ENCODE data around the gene SCARF1. TPM values are rescaled to one million over a fixed set of nuclear protein-coding genes. Genes with fewer than 3 reads are reported as not detected.

The SCARF1 gene
- total RNA-seq = 0.07 TPM in 1 of 2 replicates, not detected in the other

GRCh38 chr17:1645207-1646171 is at the start of gene SCARF1:
TSS of gene SCARF1 (minus strand) at chr17:1645732. CDS start at chr17:1645697, 35 bp downstream.

GRCh38 chr17:1684378-1685189 is 39.1 kb upstream of the SCARF1 start, which contains the start of gene PRPF8:
TSS of gene PRPF8 (minus strand) at chr17:1684867. CDS start at chr17:1684571, 296 bp downstream.

GRCh38 chr17:1649844-1650501 is 4.4 kb upstream of the SCARF1 start, which contains the start of gene RILP:
TSS of gene RILP (minus strand) at chr17:1649866. CDS start at chr17:1649804, 62 bp downstream.

DNA sequence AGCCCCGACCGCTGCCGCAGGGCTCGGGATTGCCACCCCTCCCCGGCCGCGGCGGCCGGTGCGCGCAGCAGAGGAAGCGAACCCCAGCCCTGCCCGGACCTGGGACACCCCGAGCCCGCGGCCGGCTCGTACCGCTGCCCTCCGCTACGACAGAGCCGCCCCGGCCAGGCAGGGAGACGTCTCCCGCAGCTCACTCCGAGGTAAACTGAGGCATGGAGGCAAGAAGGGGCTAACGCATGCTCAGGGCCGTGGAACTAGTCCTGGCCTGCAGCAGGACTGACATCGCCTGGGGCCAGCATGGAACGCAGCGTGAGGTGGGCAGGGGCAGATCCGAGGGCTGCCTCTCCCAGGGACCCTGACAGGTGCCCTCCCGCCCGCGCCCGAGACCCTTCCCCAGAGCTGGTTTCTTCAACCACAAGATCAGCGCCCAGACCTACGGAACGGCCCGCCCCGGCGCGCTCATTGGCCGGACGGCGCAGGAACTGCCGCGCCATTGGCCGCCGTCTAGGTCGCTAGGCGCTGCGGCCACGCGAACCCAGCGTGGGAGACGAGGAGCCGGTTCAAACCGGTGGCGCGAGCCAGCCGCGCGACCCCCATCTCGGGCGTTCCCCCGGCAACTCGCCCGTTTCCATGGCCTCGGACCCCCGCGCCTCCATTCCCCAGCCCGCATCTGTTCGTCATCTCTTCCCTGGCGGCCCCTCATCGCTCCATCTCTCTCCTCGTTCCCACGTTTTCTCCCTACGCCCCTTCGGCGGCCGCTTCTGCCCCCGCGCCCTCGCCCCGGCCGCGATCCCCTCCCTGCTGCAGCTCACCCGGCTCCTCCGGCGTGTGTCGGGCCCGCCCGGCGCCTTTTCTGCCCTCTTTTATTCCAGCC is 17.3 kb downstream of the SCARF1 start, which contains the start of gene SLC43A2:
Gene SLC43A2, minus strand, starts transcription at position 853 of the 874 bp plus-strand sequence. CDS start 960 bp downstream, outside the sequence.

Other genes with a start within 250 kb of the SCARF1 start
- gene YWHAE, start 245.5 kb downstream of the SCARF1 start, total RNA-seq = 901 and 1,033 TPM in 2 replicates
- 55.0 and 71.3 TPM in 2 replicates for gene CRK, start 189.5 kb downstream of the SCARF1 start, total RNA-seq
- 65.6 and 85.6 TPM in 2 replicates for gene MYO1C, start 153.0 kb downstream of the SCARF1 start, total RNA-seq
- 13.4 and 19.7 TPM in 2 replicates for gene INPP5K, start 129.1 kb downstream of the SCARF1 start, total RNA-seq
- 19.7 and 29.5 TPM in 2 replicates for gene PITPNA, start 82.9 kb downstream of the SCARF1 start, total RNA-seq
- 20.9 and 25.4 TPM in 2 replicates for gene SLC43A2, start 16.9 kb downstream of the SCARF1 start, total RNA-seq
- 9.5 and 11.1 TPM in 2 replicates for gene RILP, start 4.1 kb upstream of the SCARF1 start, total RNA-seq
- gene PRPF8, start 39.1 kb upstream of the SCARF1 start, total RNA-seq = 97.9 and 173 TPM in 2 replicates
- 2.7 and 5.0 TPM in 2 replicates for gene TLCD2, start 64.6 kb upstream of the SCARF1 start, total RNA-seq
- gene WDR81, start 79.0 kb upstream of the SCARF1 start, total RNA-seq = 9.7 and 12.2 TPM in 2 replicates
- gene SERPINF2, start 97.1 kb upstream of the SCARF1 start, total RNA-seq = 1.6 and 1.9 TPM in 2 replicates
- 81.1 and 93.3 TPM in 2 replicates for gene SERPINF1, start 116.3 kb upstream of the SCARF1 start, total RNA-seq
- 5.3 and 6.6 TPM in 2 replicates for gene SMYD4, start 184.2 kb upstream of the SCARF1 start, total RNA-seq
- gene RPA1, start 184.3 kb upstream of the SCARF1 start, total RNA-seq = 28.3 and 34.5 TPM in 2 replicates